SK-N-SH (cell line): ENCODE data around the gene TMEM178A. TPM values are rescaled to one million over a fixed set of nuclear protein-coding genes. Genes with fewer than 3 reads are reported as not detected.

Experiments used
- CTCF ChIA-PET: fragments of 300-600, 350-600 bp; formaldehyde crosslinking; extraction: SDS; loops from one replicate; lab custom pipeline; 2021; lab: Yijun Ruan, JAX
- POLR2A ChIA-PET: fragments of 350-600 bp; sonication (Branson Sonifier 250); formaldehyde crosslinking; extraction: SDS; loops from one replicate; lab custom pipeline; 2020; ENCODE audit warnings: antibody characterized with exemption, inconsistent platforms; lab: Yijun Ruan, JAX
- DNase-seq: peaks from one replicate; pipeline ENCODE4 v3.0.0; 2012
- H2AFZ ChIP-seq: fragments of 200-600 bp; sonication (generic); 2 replicates; pipeline ENCODE4 v1.8.1; 2016; ENCODE audit warnings: antibody characterized with exemption, mild to moderate bottlenecking, low read depth
- H3F3A ChIP-seq: fragments of 200-600 bp; sonication (generic); replicated peaks from 2 replicates; pipeline ENCODE3; 2016; ENCODE audit warnings: antibody characterized with exemption, mild to moderate bottlenecking; ENCODE audit not compliant: insufficient read depth
- H3K27ac ChIP-seq, 2 experiments: fragments of 200-500 bp in 1 of 2; fragments of 200-600 bp in 1 of 2; sonication (Bioruptor generic) in 1 of 2; sonication (generic), shearing (Covaris generic) in 1 of 2; 2 replicates each; pipeline versions ENCODE4 v1.5.1 to v1.6.1; 2014 to 2016; ENCODE audit warnings: low read depth in 2 of 2, inconsistent platforms in 1 of 2, low read length in 1 of 2, mild to moderate bottlenecking in 1 of 2, mixed read lengths in 1 of 2
- H3K27me3 ChIP-seq: fragments of 200-600 bp; sonication (generic), shearing (Covaris generic); 2 replicates; pipeline ENCODE4 v1.6.1; 2016; ENCODE audit warnings: mixed run types; ENCODE audit not compliant: insufficient read depth
- H3K36me3 ChIP-seq, 2 experiments: fragments of 200-500 bp in 1 of 2; fragments of 200-600 bp in 1 of 2; sonication (Bioruptor generic) in 1 of 2; sonication (generic) in 1 of 2; replicated peaks in 1 of 2; 2 replicates each; pipeline versions ENCODE3 to v1.5.1; 2014 to 2016; ENCODE audit warnings: low read length in 1 of 2, mild to moderate bottlenecking in 1 of 2; ENCODE audit not compliant: insufficient read depth in 2 of 2, control insufficient read depth in 1 of 2
- H3K4me1 ChIP-seq, 2 experiments: fragments of 200-500 bp in 1 of 2; fragments of 200-600 bp in 1 of 2; sonication (Bioruptor generic) in 1 of 2; sonication (generic), shearing (Covaris generic) in 1 of 2; 2 replicates each; pipeline versions ENCODE4 v1.5.1 to v1.6.1; 2014 to 2016; ENCODE audit warnings: low read depth in 1 of 2, low read length in 1 of 2, mixed run types in 1 of 2; ENCODE audit not compliant: insufficient read depth in 2 of 2, control insufficient read depth in 1 of 2
- H3K4me2 ChIP-seq: fragments of 200-600 bp; sonication (generic), shearing (Covaris generic); 2 replicates; pipeline ENCODE4 v1.6.1; 2017; ENCODE audit warnings: mixed run types
- H3K4me3 ChIP-seq, 2 experiments: fragments of 200-500 bp in 1 of 2; fragments of 200-600 bp in 1 of 2; sonication (Bioruptor generic) in 1 of 2; sonication (generic), shearing (Covaris generic) in 1 of 2; 2 replicates each; pipeline versions ENCODE4 v1.5.1 to v1.8.1; 2014 to 2016; ENCODE audit warnings: low read depth in 2 of 2, inconsistent platforms in 1 of 2, low read length in 1 of 2, mild to moderate bottlenecking in 1 of 2, mixed read lengths in 1 of 2, moderate library complexity in 1 of 2
- H3K79me2 ChIP-seq: fragments of 200-600 bp; sonication (generic); 2 replicates; pipeline ENCODE4 v1.8.1; 2017; ENCODE audit warnings: mild to moderate bottlenecking; ENCODE audit not compliant: insufficient read depth
- H3K9ac ChIP-seq: fragments of 200-600 bp; sonication (generic); 2 replicates; pipeline ENCODE4 v1.6.1; 2017; ENCODE audit warnings: mixed run types
- H3K9me2 ChIP-seq: fragments of 200-600 bp; sonication (generic); 2 replicates; pipeline ENCODE4 v1.6.1; 2017; ENCODE audit warnings: mixed run types
- H3K9me3 ChIP-seq: fragments of 200-600 bp; sonication (generic); 2 replicates; pipeline ENCODE4 v1.6.1; 2017; ENCODE audit warnings: mixed run types, mild to moderate bottlenecking, moderate library complexity
- H4K20me1 ChIP-seq: fragments of 200-600 bp; sonication (generic); 2 replicates; pipeline ENCODE4 v1.6.1; 2017; ENCODE audit warnings: mild to moderate bottlenecking, mixed run types; ENCODE audit not compliant: insufficient read depth
- CHD2 ChIP-seq: fragments of 150-350 bp; IDR thresholded peaks from 2 replicates; pipeline ENCODE4 v1.6.1; 2018; ENCODE audit warnings: low read length; ENCODE audit not compliant: partially characterized antibody
- ELF1 ChIP-seq: IDR thresholded peaks from 2 replicates; pipeline ENCODE4 v1.4.0; 2012
- EP300 ChIP-seq, 2 experiments: IDR thresholded peaks; 2 replicates each; pipeline versions ENCODE4 v1.4.0 to v1.6.1; 2012; ENCODE audit warnings: borderline replicate concordance in 1 of 2, low read depth in 1 of 2, low read length in 1 of 2
- FOSL2 ChIP-seq: IDR thresholded peaks from 2 replicates; pipeline ENCODE4 v1.4.0; 2012; ENCODE audit warnings: low read depth, mild to moderate bottlenecking, moderate library complexity, borderline replicate concordance
- GATA2 ChIP-seq: sonication (generic); formaldehyde crosslinking; IDR thresholded peaks from 2 replicates; pipeline ENCODE4 v1.5.0; 2020; ENCODE audit warnings: mild to moderate bottlenecking, missing genetic modification reagents
- MXI1 ChIP-seq: IDR thresholded peaks from 2 replicates; pipeline ENCODE4 v1.6.1; 2012; ENCODE audit warnings: mild to moderate bottlenecking, low read depth, low read length, improper control_type of control experiment
- NFIC ChIP-seq: IDR thresholded peaks from 2 replicates; pipeline ENCODE4 v1.4.0; 2012; ENCODE audit warnings: borderline replicate concordance
- POLR2AphosphoS5 ChIP-seq: IDR thresholded peaks from 2 replicates; pipeline ENCODE4 v1.6.1; 2012; ENCODE audit warnings: low read depth, low read length
- RCOR1 ChIP-seq: fragments of 150-350 bp; IDR thresholded peaks from 2 replicates; pipeline ENCODE4 v1.6.1; 2017; ENCODE audit warnings: antibody characterized with exemption, low read length
- RFX5 ChIP-seq: IDR thresholded peaks from 2 replicates; pipeline ENCODE4 v1.6.1; 2012; ENCODE audit warnings: mild to moderate bottlenecking, improper control_type of control experiment, low read length
- RXRA ChIP-seq: IDR thresholded peaks from 2 replicates; pipeline ENCODE4 v1.4.0; 2012; ENCODE audit warnings: low read depth, mild to moderate bottlenecking, borderline replicate concordance
- SIN3A ChIP-seq: IDR thresholded peaks from 2 replicates; pipeline ENCODE4 v1.6.1; 2012; ENCODE audit warnings: low read depth, mild to moderate bottlenecking, low read length, moderate library complexity, borderline replicate concordance
- SMC3 ChIP-seq: IDR thresholded peaks from 2 replicates; pipeline ENCODE4 v1.6.1; 2012; ENCODE audit warnings: low read depth, low read length, improper control_type of control experiment
- TAF1 ChIP-seq: IDR thresholded peaks from 2 replicates; pipeline ENCODE4 v1.6.1; 2012; ENCODE audit warnings: low read depth, mild to moderate bottlenecking, low read length, moderate library complexity, borderline replicate concordance
- TEAD4 ChIP-seq: IDR thresholded peaks from 2 replicates; pipeline ENCODE4 v1.4.0; 2012; ENCODE audit warnings: mild to moderate bottlenecking, borderline replicate concordance; ENCODE audit not compliant: insufficient read depth
- WGBS: methylation state at CpG from one replicate; pipeline ENCODE4 v1.1.6; 2017; ENCODE audit warnings: low lambda C conversion rate; 5-methylcytosine and 5-hydroxymethylcytosine counted together
- polyA plus RNA-seq, 3 experiments: library from polyadenylated mRNA; depleted of rRNA; stranded (reverse); fragments of >200 nt; gene quantifications; 2 replicates each; pipeline ENCODE4 v1.2.3, GENCODE V29; 2012
- TF ChIP-seq, protein P1 (sequence below): fragments of 150-350 bp; IDR thresholded peaks from 2 replicates; pipeline ENCODE4 v1.6.1; 2016; ENCODE audit warnings: mild to moderate bottlenecking, low read depth, low read length
- TF ChIP-seq, protein P2 (sequence below): IDR thresholded peaks from 2 replicates; pipeline ENCODE4; 2012
- TF ChIP-seq, protein P3 (sequence below): IDR thresholded peaks from 2 replicates; pipeline ENCODE4 v1.4.0; 2012; ENCODE audit warnings: low read depth

TMEM178A gene
- polyA plus RNA-seq, 1 of the 3 experiments (the other 2 are of a cell fraction): 0.84 TPM

DNA sequence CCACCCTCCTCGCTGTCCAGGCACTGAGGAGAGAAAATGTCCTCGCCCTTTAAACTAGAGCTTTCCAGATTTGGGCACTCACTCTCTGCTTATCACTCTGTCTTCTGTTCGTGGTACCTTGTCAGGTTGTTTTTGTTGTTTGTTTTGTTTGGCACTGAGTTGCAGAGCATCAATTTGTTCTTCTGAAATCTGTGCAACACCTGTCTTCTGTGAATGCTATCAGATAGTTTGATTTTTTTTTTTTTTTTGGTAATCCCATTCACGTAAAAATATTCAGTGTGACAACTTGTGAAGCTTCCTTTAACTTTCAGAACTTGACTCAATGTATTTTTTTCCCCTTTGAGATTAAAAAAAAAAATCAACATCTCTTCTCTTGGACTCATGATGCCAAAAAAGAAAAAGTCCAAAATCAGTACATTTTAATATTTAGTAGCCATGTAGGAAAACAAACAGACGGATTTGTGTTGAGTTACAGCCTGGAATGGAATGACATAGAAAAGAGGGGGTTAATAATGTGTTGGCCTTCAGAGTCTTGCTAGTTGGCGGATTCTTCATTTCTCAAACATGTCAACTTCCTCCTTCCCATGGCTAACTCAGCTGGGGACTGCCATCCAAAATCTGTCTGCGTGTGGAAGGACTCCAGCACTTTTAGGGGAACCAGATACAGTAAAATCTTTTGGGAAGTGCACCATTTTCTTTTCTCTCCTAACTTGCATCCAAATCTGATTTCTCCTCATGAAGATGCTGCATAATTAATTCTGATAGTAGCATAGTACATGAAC, 1.6 kb downstream of the TMEM178A start:
- H3K9ac ChIP-seq: no peak overlapping the region
- H3K36me3 ChIP-seq: no peaks in the 10 kb centered on the region
- H3K9me2 ChIP-seq: no peaks in the 10 kb centered on the region
- no peaks in the 10 kb centered on the region for H4K20me1 ChIP-seq
- H3K27ac ChIP-seq: no peak overlapping the region
- H3K4me3 ChIP-seq: no peak overlapping the region
- peak overlapping the region; percentile 80; the same call in 1 of the 2 replicates for H3K4me2 ChIP-seq
- TF ChIP-seq CHD2 (no peak), RXRA (no peak), NFIC (no peak), MXI1 (no peak), ELF1 (no peak), POLR2AphosphoS5 (no peak), SMC3 (no peak), RFX5 (no peak), TAF1 (no peak), TEAD4 (no peak), GATA2 (CRISPR knock-in tag) (no peak), RCOR1 (no peak), EP300 (IDR thresholded peaks at IDR 0.05; ENCODE audit: borderline replicate concordance in 1 of 2, low read depth in 1 of 2, low read length in 1 of 2) (no peak), FOSL2 (no peak), SIN3A (no peak)
- TF ChIP-seq, protein P1, sequence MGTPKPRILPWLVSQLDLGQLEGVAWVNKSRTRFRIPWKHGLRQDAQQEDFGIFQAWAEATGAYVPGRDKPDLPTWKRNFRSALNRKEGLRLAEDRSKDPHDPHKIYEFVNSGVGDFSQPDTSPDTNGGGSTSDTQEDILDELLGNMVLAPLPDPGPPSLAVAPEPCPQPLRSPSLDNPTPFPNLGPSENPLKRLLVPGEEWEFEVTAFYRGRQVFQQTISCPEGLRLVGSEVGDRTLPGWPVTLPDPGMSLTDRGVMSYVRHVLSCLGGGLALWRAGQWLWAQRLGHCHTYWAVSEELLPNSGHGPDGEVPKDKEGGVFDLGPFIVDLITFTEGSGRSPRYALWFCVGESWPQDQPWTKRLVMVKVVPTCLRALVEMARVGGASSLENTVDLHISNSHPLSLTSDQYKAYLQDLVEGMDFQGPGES: no peak
- TF ChIP-seq, protein P2, sequence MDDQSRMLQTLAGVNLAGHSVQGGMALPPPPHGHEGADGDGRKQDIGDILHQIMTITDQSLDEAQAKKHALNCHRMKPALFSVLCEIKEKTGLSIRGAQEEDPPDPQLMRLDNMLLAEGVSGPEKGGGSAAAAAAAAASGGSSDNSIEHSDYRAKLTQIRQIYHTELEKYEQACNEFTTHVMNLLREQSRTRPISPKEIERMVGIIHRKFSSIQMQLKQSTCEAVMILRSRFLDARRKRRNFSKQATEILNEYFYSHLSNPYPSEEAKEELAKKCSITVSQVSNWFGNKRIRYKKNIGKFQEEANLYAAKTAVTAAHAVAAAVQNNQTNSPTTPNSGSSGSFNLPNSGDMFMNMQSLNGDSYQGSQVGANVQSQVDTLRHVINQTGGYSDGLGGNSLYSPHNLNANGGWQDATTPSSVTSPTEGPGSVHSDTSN: no peak
- TF ChIP-seq, protein P3, sequence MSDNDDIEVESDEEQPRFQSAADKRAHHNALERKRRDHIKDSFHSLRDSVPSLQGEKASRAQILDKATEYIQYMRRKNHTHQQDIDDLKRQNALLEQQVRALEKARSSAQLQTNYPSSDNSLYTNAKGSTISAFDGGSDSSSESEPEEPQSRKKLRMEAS: no peak
- H3K4me1 ChIP-seq: peaks cover 4 to 10% of the 10 kb centered on the region in 2 experiments; a peak in 2 of 4 replicates
- H2AFZ ChIP-seq: no peak overlapping the region
- no peaks in the 10 kb centered on the region for H3F3A ChIP-seq
- 62% methylated on average over 7 of the region's 7 CpGs for WGBS
- CTCF ChIA-PET: interaction anchor here (0.6 to 1.8 kb wide), 2 partner anchors 64 to 288 kb away, joined by 3 to 6 read pairs; no protein-coding TSS in a partner anchor
- POLR2A ChIA-PET: no interaction called here
- peaks cover 39% of the 10 kb centered on the region for H3K27me3 ChIP-seq
- DNase-seq: no peak
- no peaks in the 10 kb centered on the region for H3K9me3 ChIP-seq
- no peaks in the 10 kb centered on the region for H3K79me2 ChIP-seq
